HS-5 (cell line): ENCODE results near the gene TCF4.

Source experiments
- DNase-seq: peaks from one replicate; pipeline ENCODE4 v3.0.0-alpha.2; 2012; ENCODE audit warnings: low read depth

The TCF4 gene

DNA sequence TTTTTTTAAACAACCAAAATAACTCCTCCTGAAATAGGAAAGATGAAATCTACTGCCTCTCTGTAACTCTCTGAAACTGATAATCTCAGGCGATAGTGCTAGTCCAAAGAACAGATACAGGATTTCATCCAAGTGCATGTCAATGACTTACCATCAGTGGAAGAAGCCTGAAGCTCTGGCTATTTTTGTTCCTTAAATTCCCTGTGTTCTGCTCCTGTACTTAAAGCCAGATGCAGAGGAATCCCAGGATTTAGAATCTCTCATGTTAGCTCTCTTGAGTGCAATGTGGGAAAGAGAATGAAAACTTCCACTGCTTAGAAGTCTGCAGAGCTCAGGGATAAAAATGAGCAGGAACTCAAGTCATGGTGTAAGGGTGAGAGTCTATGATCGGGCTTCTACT lies 291.9 kb downstream of the TCF4 start:
- no peak for DNase-seq

DNA sequence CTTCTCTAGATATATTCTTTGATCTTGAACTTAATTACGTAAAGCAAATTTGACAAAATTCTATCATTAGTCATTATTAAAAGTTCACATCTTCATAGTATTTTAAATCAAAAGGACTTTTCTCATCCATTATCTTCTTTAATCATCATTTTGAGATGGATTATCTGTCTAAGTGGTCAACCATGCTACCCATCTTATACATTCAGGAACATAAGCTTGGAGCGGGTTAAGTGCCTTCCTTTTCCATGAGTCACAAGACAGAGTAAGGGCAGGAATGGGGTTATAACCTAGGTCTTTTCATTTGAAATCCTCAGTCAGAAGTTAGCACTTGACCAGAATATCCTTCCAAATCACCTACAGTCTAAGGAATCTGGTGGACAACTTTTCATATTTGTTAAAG lies 297.1 kb downstream of the TCF4 start:
- no peak for DNase-seq

DNA sequence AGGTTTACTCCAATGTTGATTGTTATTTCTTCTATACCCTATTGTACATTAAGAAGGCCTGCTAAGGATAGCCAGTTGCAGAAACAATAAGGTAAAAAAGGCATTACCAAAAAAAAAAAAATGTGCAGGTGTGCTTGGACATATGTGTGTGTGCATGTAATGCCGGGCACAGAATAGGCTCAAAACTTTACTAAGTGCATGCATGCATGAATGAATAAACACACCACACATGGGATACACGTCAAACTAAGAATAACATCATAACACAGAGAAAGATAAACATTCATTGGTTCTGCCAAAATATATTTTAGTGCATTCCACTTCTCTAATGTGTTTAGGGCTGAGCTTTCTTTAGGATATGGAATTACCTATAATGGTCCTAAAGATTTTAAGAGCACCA lies 298.2 kb downstream of the TCF4 start:
- DNase-seq = no peak

- DNase-seq = no peak
These were observed 298.9 kb downstream of the TCF4 start for GRCh38 chr18:55289048-55289447.

GRCh38 chr18:55287935-55288868 lies 299.8 kb downstream of the TCF4 start:
- DNase-seq = no peak

GRCh38 chr18:55287149-55287806 lies 300.7 kb downstream of the TCF4 start:
- DNase-seq = no peak

DNA sequence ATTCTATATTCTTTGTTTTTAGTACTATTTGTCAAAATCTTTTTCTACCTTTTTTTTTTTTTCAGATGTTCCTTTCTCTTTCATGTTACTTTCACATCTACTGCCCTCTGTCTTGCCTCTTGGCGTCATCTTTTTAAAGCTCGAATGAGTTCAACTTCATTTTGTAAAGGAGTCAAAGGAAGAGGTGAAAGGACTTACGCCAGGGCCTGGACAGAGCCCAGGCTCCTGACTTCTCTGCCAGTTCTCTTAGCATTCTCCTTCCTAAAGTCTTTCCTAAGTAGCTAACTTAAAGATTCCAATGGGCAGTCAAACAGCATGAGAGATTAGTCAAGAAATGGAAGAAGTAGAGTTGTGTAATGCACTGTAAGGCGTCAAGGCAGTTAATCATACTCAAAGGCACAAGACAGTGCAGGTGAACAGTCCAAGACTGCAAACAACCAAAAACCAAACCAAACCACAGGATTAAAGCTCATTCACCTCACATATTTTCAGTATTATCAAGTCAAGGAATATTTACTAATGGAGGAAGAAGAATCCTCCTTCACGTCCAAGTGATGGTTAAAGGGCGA lies 301.7 kb downstream of the TCF4 start:
- no peak for DNase-seq

GRCh38 chr18:55284614-55285013 lies 303.4 kb downstream of the TCF4 start:
- no peak for DNase-seq

DNA sequence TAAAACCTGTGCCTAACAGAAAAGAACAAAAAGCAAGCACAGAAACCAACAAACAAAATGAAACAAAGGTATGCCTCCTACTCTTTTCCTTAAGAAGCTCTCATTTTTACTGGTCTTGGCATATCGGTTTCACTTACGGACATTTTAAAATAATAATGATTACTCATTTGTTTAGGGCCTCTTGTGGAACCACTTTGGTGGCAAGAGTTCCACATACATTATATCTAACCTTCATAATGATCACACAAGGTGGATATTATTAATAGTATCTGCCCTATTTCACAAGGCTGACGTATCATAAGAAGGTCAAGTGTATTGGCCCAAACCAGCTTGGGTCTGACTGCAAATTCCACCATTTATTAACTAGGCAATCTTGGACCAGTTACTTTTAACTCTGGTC lies 304.7 kb downstream of the TCF4 start:
- no peak for DNase-seq

GRCh38 chr18:55280503-55280902 lies 307.5 kb downstream of the TCF4 start:
- no peak for DNase-seq

- peak; percentile 60 for DNase-seq
These were observed 312.7 kb downstream of the TCF4 start for GRCh38 chr18:55275039-55275901.

DNA sequence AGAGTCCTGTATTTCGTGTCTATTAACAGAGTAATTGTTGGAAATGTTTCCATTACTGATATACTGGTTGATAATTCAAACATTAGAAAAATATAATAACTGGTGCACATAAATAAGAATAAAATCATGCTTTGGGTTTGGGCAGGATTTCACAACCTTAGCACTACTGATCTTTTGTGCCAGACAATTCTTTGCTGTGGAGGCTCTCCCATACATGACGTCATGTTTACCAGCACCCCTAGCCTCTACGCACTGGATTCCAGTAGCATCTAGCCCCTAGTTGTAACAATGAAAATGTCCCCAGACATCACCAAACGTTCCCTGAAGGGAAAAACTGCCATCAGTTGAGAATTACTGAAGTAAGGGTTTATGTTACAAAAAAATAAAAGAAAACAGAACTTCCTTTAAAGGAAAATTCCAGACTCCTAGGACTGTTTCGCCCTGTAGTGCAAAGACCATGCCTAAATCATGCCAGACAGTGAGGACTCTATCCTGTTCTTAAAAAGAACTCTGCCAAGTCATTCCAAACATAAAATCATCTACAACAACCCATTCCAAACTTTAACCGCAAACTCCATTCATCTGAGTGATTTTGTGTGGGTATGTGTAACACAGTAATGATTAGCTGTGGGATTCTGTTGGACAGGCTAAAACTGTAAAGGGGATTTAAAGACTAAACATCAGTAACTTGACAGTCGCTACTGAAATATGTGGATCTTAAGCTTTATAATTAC lies 315.3 kb downstream of the TCF4 start:
- DNase-seq = no peak

DNA sequence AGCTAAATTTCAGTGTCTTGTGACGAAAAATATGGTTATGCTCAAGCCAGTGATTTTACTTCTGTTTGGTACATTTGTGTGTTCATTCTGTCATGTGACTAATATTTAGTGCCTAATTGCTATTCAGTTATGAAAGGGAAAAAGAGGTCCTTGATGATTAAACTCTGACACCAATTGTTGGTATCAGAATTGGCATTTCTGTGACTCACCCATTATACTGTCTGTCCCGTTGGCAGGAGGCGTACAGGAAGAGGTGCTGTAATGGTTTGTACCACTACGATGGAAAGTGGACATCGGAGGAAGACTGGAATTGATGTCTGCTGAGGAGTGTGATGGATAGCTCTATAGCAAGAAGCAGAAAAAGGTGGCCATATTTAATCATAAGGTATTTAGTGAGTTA lies 318.4 kb downstream of the TCF4 start:
- DNase-seq = no peak

GRCh38 chr18:55268628-55269275 lies 319.2 kb downstream of the TCF4 start:
- DNase-seq = no peak

- DNase-seq = no peak
These were observed 319.8 kb downstream of the TCF4 start for GRCh38 chr18:55268151-55268601.

- no peak for DNase-seq
These were observed 321.0 kb downstream of the TCF4 start for GRCh38 chr18:55266981-55267380.

DNA sequence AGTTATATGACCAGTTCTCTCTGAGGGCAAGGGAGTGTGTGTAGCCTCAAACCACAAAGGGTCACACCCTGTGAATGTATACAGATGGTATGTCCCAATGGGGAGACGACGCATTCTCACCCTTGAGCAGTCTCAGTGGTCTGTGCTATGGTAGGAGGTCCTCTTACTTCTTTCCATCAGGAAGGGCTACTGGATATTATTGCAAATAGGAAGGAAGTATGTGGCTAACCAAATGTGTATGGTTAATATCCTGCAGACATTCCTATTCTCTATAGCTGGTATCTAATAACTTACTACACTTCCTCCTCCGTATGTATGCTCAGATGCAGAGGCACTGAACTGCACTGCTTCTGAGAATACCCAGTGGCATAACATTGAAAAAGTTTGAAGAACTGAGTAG lies 322.0 kb downstream of the TCF4 start:
- no peak for DNase-seq

DNA sequence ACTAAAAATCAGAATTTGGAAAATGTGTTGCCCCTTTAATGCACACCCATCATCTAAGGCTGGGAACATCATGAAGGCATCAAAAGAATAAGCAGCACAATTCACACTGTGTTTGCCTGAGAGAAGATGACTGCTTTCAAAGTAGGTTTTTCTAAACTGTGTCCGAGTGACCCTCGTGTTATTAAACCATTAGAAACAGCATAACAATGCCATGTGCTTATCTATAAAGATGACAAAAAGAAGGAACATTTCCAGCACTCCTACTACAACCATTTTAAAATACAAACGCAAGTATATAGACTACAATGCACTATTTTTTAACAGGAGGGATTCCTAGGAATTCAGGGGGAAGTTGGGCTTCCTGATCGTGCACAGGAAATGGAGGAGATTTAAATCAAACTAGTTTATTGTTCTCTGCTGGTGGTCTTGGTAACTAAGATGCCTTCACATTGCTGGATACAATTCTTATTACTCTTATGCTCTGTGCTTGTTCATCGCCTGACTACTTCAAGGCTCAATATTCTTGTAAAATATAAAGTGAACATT lies 322.8 kb downstream of the TCF4 start:
- no peak for DNase-seq

DNA sequence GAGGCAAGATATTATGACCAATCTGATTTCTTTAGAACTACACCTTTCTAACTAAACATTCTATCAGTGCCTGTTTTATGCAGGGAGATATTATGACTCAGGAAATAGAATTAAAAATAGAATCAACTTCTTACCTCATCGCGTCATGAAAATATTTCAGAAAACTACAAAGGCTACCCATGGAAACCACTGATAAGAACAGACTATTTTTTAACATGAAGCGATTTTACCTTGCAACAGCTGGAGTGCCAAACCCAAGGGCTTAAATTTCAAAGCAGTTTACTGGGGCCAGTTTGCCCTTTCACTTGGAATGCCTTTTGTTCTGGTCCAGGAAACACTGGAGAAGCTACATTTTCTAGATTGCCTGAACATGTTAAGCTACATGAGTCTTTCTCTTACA lies 323.9 kb downstream of the TCF4 start:
- DNase-seq = no peak

DNA sequence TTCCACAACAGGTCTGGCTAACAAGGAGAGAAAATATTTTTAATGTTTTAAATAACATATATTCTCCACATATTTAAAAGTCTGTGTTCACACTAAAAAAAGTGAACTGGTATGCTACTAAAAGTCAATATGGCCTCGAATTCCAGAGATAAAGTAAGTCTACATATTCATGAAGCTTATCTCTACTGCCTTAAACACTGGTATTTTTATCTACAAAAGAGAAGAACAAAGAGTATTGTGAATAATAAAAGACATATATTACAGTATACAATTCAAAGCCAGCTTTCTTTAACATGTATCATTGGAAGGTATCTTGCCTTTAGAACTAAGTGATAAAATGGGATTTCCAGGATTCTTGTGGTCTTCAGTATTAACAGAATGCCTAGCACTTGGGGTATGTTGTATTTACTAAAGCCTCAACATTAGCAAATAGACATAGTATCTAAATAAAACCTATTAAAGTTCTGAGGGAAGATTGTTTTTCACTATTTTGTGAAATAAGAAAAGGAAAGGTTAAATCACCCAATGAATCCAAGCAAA lies 325.9 kb downstream of the TCF4 start:
- DNase-seq = no peak
